IMR-90 (cell line): ENCODE data around the gene HSPB1. TPM values are rescaled to one million over a fixed set of nuclear protein-coding genes. Genes with fewer than 3 reads are reported as not detected.

Experiments
- ATAC-seq: fragments of 200-7000 bp; cut with Tn5 transposase; 2 replicates; pipeline ENCODE4 v1.9.1; 2020; ENCODE audit warnings: low read depth, mild to moderate bottlenecking, moderate library complexity
- BruUV-seq: library from RNA; stranded (reverse); fragments of 400-500 nt; replicated peaks from 2 replicates; lab custom pipeline; 2021; lab: Mats Ljungman, UMichigan
- CTCF ChIA-PET: fragments of 300-600 bp; formaldehyde crosslinking; extraction: SDS; loops from one replicate; lab custom pipeline; 2021; ENCODE audit warnings: antibody characterized with exemption; lab: Yijun Ruan, JAX
- POLR2A ChIA-PET: fragments of 300-600 bp; sonication (Branson Sonifier 250); formaldehyde crosslinking; loops from one replicate; lab custom pipeline; 2022; ENCODE audit warnings: antibody characterized with exemption; ENCODE audit not compliant: unreplicated experiment; lab: Charles Lee
- DNase-seq: peaks from one replicate; pipeline ENCODE4 v3.0.0; 2013
- H2AFZ ChIP-seq: replicated peaks from 2 replicates; pipeline ENCODE3; 2013; ENCODE audit warnings: low read length, mild to moderate bottlenecking; ENCODE audit not compliant: poor library complexity
- H2AK5ac ChIP-seq: 2 replicates; pipeline ENCODE4 v1.6.1; 2013; ENCODE audit warnings: low read depth, low read length, inconsistent platforms
- H2AK9ac ChIP-seq: replicated peaks from 2 replicates; pipeline ENCODE3; 2013; ENCODE audit warnings: mild to moderate bottlenecking, low read depth, low read length, moderate library complexity; ENCODE audit not compliant: poor library complexity
- H2BK120ac ChIP-seq: 2 replicates; pipeline ENCODE4 v1.6.1; 2013; ENCODE audit warnings: low read depth, low read length, inconsistent platforms
- H2BK15ac ChIP-seq: 3 replicates; pipeline ENCODE4 v1.6.1; 2013; ENCODE audit warnings: low read depth, low read length, inconsistent platforms
- H2BK20ac ChIP-seq: 2 replicates; pipeline ENCODE4 v1.6.1; 2013; ENCODE audit warnings: low read depth, mild to moderate bottlenecking, inconsistent platforms, low read length, moderate library complexity
- H2BK5ac ChIP-seq: 2 replicates; pipeline ENCODE4 v1.6.1; 2013; ENCODE audit warnings: mild to moderate bottlenecking, low read depth, low read length, inconsistent platforms; ENCODE audit not compliant: poor library complexity, severe bottlenecking
- H3K14ac ChIP-seq: replicated peaks from 2 replicates; pipeline ENCODE4 v1.6.1; 2013; ENCODE audit warnings: low read depth, low read length, inconsistent platforms
- H3K18ac ChIP-seq: 2 replicates; pipeline ENCODE4 v1.6.1; 2013; ENCODE audit warnings: low read depth, low read length, control low read depth
- H3K23ac ChIP-seq: 2 replicates; pipeline ENCODE4 v1.6.1; 2013; ENCODE audit warnings: low read depth, low read length, inconsistent platforms
- H3K27ac ChIP-seq: 2 replicates; pipeline ENCODE4 v1.5.1; 2013; ENCODE audit warnings: mild to moderate bottlenecking, control low read depth, low read length; ENCODE audit not compliant: insufficient read depth
- H3K27me3 ChIP-seq: 2 replicates; pipeline ENCODE4 v1.6.1; 2013; ENCODE audit warnings: low read length; ENCODE audit not compliant: control insufficient read depth, insufficient read depth
- H3K36me3 ChIP-seq: 2 replicates; pipeline ENCODE4 v1.6.1; 2013; ENCODE audit warnings: low read length, mixed read lengths; ENCODE audit not compliant: control insufficient read depth, insufficient read depth
- H3K4ac ChIP-seq: 2 replicates; pipeline ENCODE4 v1.6.1; 2013; ENCODE audit warnings: low read depth, low read length, inconsistent platforms
- H3K4me1 ChIP-seq: 2 replicates; pipeline ENCODE4 v1.6.1; 2013; ENCODE audit warnings: low read length, mixed read lengths; ENCODE audit not compliant: control insufficient read depth, insufficient read depth
- H3K4me2 ChIP-seq: 2 replicates; pipeline ENCODE4 v1.6.1; 2013; ENCODE audit warnings: low read depth, mild to moderate bottlenecking, control low read depth, low read length, moderate library complexity
- H3K4me3 ChIP-seq: 2 replicates; pipeline ENCODE4 v1.5.1; 2013; ENCODE audit warnings: low read depth, mild to moderate bottlenecking, control low read depth, low read length, moderate library complexity; ENCODE audit not compliant: insufficient read depth
- H3K56ac ChIP-seq: 2 replicates; pipeline ENCODE4 v1.6.1; 2013; ENCODE audit warnings: low read length, inconsistent platforms; ENCODE audit not compliant: insufficient read depth; ENCODE audit errors: extremely low read depth
- H3K79me1 ChIP-seq, 2 experiments: 2 replicates each; pipeline ENCODE4 v1.6.1; 2013; ENCODE audit warnings: low read length in 2 of 2, inconsistent platforms in 1 of 2, low read depth in 1 of 2
- H3K9ac ChIP-seq: 2 replicates; pipeline ENCODE4 v1.6.1; 2013; ENCODE audit warnings: low read depth, low read length, control low read depth
- H3K9me1 ChIP-seq: 2 replicates; pipeline ENCODE4 v1.6.1; 2013; ENCODE audit warnings: low read length, inconsistent platforms; ENCODE audit not compliant: insufficient read depth
- H3K9me3 ChIP-seq: 2 replicates; pipeline ENCODE4 v1.6.1; 2013; ENCODE audit warnings: low read length; ENCODE audit not compliant: control insufficient read depth, insufficient read depth
- H4K20me1 ChIP-seq: 2 replicates; pipeline ENCODE4 v1.6.1; 2013; ENCODE audit warnings: low read length, inconsistent platforms; ENCODE audit not compliant: insufficient read depth
- H4K5ac ChIP-seq: 2 replicates; pipeline ENCODE4 v1.6.1; 2013; ENCODE audit warnings: mild to moderate bottlenecking, low read depth, low read length, control low read depth
- H4K8ac ChIP-seq, 2 experiments: 2 replicates each; pipeline ENCODE4 v1.6.1; 2013; ENCODE audit warnings: low read depth in 2 of 2, low read length in 2 of 2, control low read depth in 1 of 2, inconsistent platforms in 1 of 2
- H4K91ac ChIP-seq: 2 replicates; pipeline ENCODE4 v1.6.1; 2013; ENCODE audit warnings: low read depth, low read length, inconsistent platforms; ENCODE audit not compliant: insufficient read depth
- BHLHE40 ChIP-seq: fragments of 150-350 bp; IDR thresholded peaks from 2 replicates; pipeline ENCODE4 v1.6.1; 2016; ENCODE audit warnings: mild to moderate bottlenecking, low read depth, low read length
- CHD1 ChIP-seq: IDR thresholded peaks from 2 replicates; pipeline ENCODE4 v1.6.1; 2012; ENCODE audit warnings: low read depth, low read length, improper control_type of control experiment
- ELK1 ChIP-seq: fragments of 150-350 bp; IDR thresholded peaks from 2 replicates; pipeline ENCODE4 v1.6.1; 2016; ENCODE audit warnings: low read depth, mild to moderate bottlenecking, low read length, moderate library complexity, borderline replicate concordance
- FOS ChIP-seq: fragments of 150-350 bp; IDR thresholded peaks from 2 replicates; pipeline ENCODE4 v1.6.1; 2016; ENCODE audit warnings: low read depth, low read length
- MAFK ChIP-seq: IDR thresholded peaks from 2 replicates; pipeline ENCODE4 v1.6.1; 2012; ENCODE audit warnings: low read depth, low read length, improper control_type of control experiment
- MXI1 ChIP-seq: IDR thresholded peaks from 2 replicates; pipeline ENCODE4 v1.6.1; 2012; ENCODE audit warnings: low read depth, mild to moderate bottlenecking, low read length, moderate library complexity, borderline replicate concordance
- POLR2A ChIP-seq: IDR thresholded peaks from 2 replicates; pipeline ENCODE4 v1.6.1; 2012; ENCODE audit warnings: mild to moderate bottlenecking, low read depth, low read length
- RAD21 ChIP-seq: IDR thresholded peaks from 2 replicates; pipeline ENCODE4 v1.6.1; 2012; ENCODE audit warnings: low read length, improper control_type of control experiment
- RCOR1 ChIP-seq: IDR thresholded peaks from 2 replicates; pipeline ENCODE4 v1.6.1; 2012; ENCODE audit warnings: mild to moderate bottlenecking, low read length, improper control_type of control experiment; ENCODE audit not compliant: insufficient replicate concordance
- RFX5 ChIP-seq: IDR thresholded peaks from 2 replicates; pipeline ENCODE4 v1.8.0; 2012; ENCODE audit warnings: low read depth, mild to moderate bottlenecking, low read length, moderate library complexity
- SMC3 ChIP-seq: fragments of 150-350 bp; IDR thresholded peaks from 2 replicates; pipeline ENCODE4 v1.6.1; 2016; ENCODE audit warnings: low read depth, mild to moderate bottlenecking, antibody characterized with exemption, low read length, moderate library complexity
- WGBS, 2 experiments: methylation state at CpG; one replicate each; pipeline versions ENCODE4 v1.1.5 to v1.1.7; 2013; ENCODE audit warnings: missing lambda C conversion rate in 2 of 2; ENCODE audit not compliant: insufficient read length in 1 of 2; ENCODE audit errors: extremely low coverage in 2 of 2; 5-methylcytosine and 5-hydroxymethylcytosine counted together
- dilution Hi-C: fragments of 300-500 bp; cut with HindIII; formaldehyde crosslinking; loops from one replicate; pipeline ENCODE4 v1.14.3; 2018; ENCODE audit warnings: low sequenced_read_pairs; ENCODE audit not compliant: unreplicated experiment
- in situ Hi-C: fragments of 300-500 bp; cut with MboI; formaldehyde crosslinking; loops from 3 replicates; pipeline ENCODE4 v1.14.3; 2019; ENCODE audit warnings: low sequenced_read_pairs, inconsistent platforms, mixed read lengths
- intact Hi-C: fragments of 100-400 bp; cut with micrococcal nuclease; formaldehyde crosslinking; loops from 2 replicates; pipeline ENCODE4 v1.10.0; 2022
- polyA plus RNA-seq, 3 experiments: library from polyadenylated mRNA; depleted of rRNA; stranded (reverse); fragments of >200 nt; gene quantifications; 2 replicates each; pipeline ENCODE4 v1.2.3, GENCODE V29; 2012; ENCODE audit warnings: low replicate concordance in 1 of 3
- total RNA-seq: library from RNA; depleted of rRNA; stranded (reverse); fragments of >200 nt; gene quantifications from 2 replicates; pipeline ENCODE4 v1.2.3, GENCODE V29; 2012
- TF ChIP-seq, protein P1 (sequence below): fragments of 150-350 bp; IDR thresholded peaks from 2 replicates; pipeline ENCODE4 v1.6.1; 2017; ENCODE audit warnings: mild to moderate bottlenecking, antibody characterized with exemption, low read length, low read depth
- TF ChIP-seq, protein P2 (sequence below): conservative IDR thresholded peaks from 2 replicates; pipeline ENCODE4 v1.5.1; 2012; ENCODE audit warnings: mild to moderate bottlenecking, low read depth, low read length, improper control_type of control experiment

Gene HSPB1
- total and polyA plus RNA-seq, 2 of the 4 experiments (the other 2 are of a cell fraction) = 33.2 to 1,363 TPM

DNA sequence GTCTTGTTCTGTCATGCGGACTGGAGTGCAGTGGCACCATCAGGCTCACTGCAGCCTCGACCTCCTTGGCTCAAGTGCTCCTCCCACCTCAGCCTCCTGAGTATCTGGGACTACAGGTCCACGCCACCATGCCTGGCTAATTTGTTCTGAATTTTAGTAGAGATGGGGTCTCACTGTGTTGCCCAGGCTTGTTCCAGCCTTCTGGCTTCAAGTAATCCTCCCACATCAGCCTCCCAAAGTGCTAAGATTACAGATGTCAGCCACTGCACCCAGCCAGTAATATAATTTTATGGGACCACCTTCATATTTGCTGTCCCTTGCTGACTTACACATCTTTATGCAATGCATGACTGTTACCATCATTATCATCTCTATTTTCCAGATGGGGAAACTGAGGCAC is 1.5 kb upstream of the HSPB1 start:
- Histone ChIP-seq H2AK5ac (peak overlapping the region; percentile 83), H3K9me3 (no peaks in the 10 kb centered on the region), H4K8ac (no peak overlapping the region), H2BK120ac (no peak overlapping the region; the same call in 1 of the 2 replicates), H3K9me1 (peaks cover 12% of the 10 kb centered on the region), H3K27ac (no peak overlapping the region), H3K4me1 (peaks cover 22% of the 10 kb centered on the region), H4K91ac (no peak overlapping the region), H3K9ac (no peak overlapping the region), H3K18ac (no peak overlapping the region), H3K56ac (no peak overlapping the region), H2BK15ac (peak overlapping the region; percentile 50; the same call in 1 of the 3 replicates), H3K79me1 (peaks cover 0 to 23% of the 10 kb centered on the region in 2 experiments; a peak in 3 of 4 replicates), H3K4me2 (no peak overlapping the region), H2AK9ac (no peak overlapping the region), H3K4ac (no peak overlapping the region), H3K23ac (no peak overlapping the region), H4K20me1 (peaks cover 15% of the 10 kb centered on the region), H3K14ac (no peak overlapping the region), H4K5ac (no peak overlapping the region), H3K36me3 (peaks cover 10% of the 10 kb centered on the region), H3K27me3 (no peaks in the 10 kb centered on the region), H2BK5ac (no peak overlapping the region), H3K4me3 (no peak overlapping the region), H2BK20ac (no peak overlapping the region), H2AFZ (no peak overlapping the region)
- no peak for TF ChIP-seq MXI1
- TF ChIP-seq, protein P1, sequence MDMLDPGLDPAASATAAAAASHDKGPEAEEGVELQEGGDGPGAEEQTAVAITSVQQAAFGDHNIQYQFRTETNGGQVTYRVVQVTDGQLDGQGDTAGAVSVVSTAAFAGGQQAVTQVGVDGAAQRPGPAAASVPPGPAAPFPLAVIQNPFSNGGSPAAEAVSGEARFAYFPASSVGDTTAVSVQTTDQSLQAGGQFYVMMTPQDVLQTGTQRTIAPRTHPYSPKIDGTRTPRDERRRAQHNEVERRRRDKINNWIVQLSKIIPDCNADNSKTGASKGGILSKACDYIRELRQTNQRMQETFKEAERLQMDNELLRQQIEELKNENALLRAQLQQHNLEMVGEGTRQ = no peak
- TF ChIP-seq SMC3 = no peak
- TF ChIP-seq POLR2A = no peak
- TF ChIP-seq RFX5 = no peak
- no peak for TF ChIP-seq ELK1
- no peak for TF ChIP-seq CHD1
- no peak for TF ChIP-seq MAFK
- TF ChIP-seq RAD21 = no peak
- TF ChIP-seq, protein P2, sequence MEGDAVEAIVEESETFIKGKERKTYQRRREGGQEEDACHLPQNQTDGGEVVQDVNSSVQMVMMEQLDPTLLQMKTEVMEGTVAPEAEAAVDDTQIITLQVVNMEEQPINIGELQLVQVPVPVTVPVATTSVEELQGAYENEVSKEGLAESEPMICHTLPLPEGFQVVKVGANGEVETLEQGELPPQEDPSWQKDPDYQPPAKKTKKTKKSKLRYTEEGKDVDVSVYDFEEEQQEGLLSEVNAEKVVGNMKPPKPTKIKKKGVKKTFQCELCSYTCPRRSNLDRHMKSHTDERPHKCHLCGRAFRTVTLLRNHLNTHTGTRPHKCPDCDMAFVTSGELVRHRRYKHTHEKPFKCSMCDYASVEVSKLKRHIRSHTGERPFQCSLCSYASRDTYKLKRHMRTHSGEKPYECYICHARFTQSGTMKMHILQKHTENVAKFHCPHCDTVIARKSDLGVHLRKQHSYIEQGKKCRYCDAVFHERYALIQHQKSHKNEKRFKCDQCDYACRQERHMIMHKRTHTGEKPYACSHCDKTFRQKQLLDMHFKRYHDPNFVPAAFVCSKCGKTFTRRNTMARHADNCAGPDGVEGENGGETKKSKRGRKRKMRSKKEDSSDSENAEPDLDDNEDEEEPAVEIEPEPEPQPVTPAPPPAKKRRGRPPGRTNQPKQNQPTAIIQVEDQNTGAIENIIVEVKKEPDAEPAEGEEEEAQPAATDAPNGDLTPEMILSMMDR = no peak
- no peak for TF ChIP-seq RCOR1
- no peak for TF ChIP-seq FOS
- no peak for TF ChIP-seq BHLHE40
- BruUV-seq = no TSS peak
- intact Hi-C loops (no loop called here), dilution Hi-C loops (no loop called here), in situ Hi-C loops (no loop called here)
- ATAC-seq = no peak
- WGBS, 2 experiments = no CpG with 5 or more reads among the region's 3 CpGs
- ChIA-PET POLR2A (no interaction called here), CTCF (no interaction called here)
- no peak for DNase-seq
